ENCODE measurements around the gene SLC27A2.

Gene SLC27A2

GRCh38 chr15:50236433-50236832 is 54.4 kb downstream of the SLC27A2 start:
- no peak for DNase-seq (ENCODE audit: low spot score)
- TF ChIP-seq CTCF (IDR thresholded peaks at IDR 0.05; ENCODE audit: borderline replicate concordance, control extremely low read depth, extremely low read depth, insufficient read depth, missing control alignments), result no peak
- in situ Hi-C loops (cut with MboI; ENCODE audit: low sequenced_read_pairs, unreplicated experiment), result no loop called here

GRCh38 chr15:50238255-50238654 is 56.3 kb downstream of the SLC27A2 start:
- in situ Hi-C loops (cut with MboI; ENCODE audit: low sequenced_read_pairs, unreplicated experiment), result no loop called here
- DNase-seq (ENCODE audit: low spot score), result no peak

GRCh38 chr15:50241684-50242450 is 59.9 kb downstream of the SLC27A2 start:
- in situ Hi-C loops (cut with MboI; ENCODE audit: low sequenced_read_pairs, unreplicated experiment), result no loop called here
- no peak for DNase-seq (ENCODE audit: low spot score)
- TF ChIP-seq CTCF (IDR thresholded peaks at IDR 0.05; ENCODE audit: borderline replicate concordance, control extremely low read depth, extremely low read depth, insufficient read depth, missing control alignments), result no peak

More at GRCh38 chr15:50238255-50238654, 56.3 kb downstream of the SLC27A2 start:
- no peak for TF ChIP-seq CTCF (IDR thresholded peaks at IDR 0.05; ENCODE audit: borderline replicate concordance, control extremely low read depth, extremely low read depth, insufficient read depth, missing control alignments)

GRCh38 chr15:50244153-50244552 is 62.2 kb downstream of the SLC27A2 start:
- no peak for TF ChIP-seq CTCF (IDR thresholded peaks at IDR 0.05; ENCODE audit: borderline replicate concordance, control extremely low read depth, extremely low read depth, insufficient read depth, missing control alignments)
- in situ Hi-C loops (cut with MboI; ENCODE audit: low sequenced_read_pairs, unreplicated experiment), result no loop called here
- DNase-seq (ENCODE audit: low spot score), result no peak

- in situ Hi-C loops (cut with MboI; ENCODE audit: low sequenced_read_pairs, unreplicated experiment), result no loop called here
- no peak for DNase-seq (ENCODE audit: low spot score)
Observed at GRCh38 chr15:50244959-50245624, 63.1 kb downstream of the SLC27A2 start.

GRCh38 chr15:50246631-50247030 is 64.6 kb downstream of the SLC27A2 start:
- no peak for DNase-seq (ENCODE audit: low spot score)
- no peak for TF ChIP-seq CTCF (IDR thresholded peaks at IDR 0.05; ENCODE audit: borderline replicate concordance, control extremely low read depth, extremely low read depth, insufficient read depth, missing control alignments)
- in situ Hi-C loops (cut with MboI; ENCODE audit: low sequenced_read_pairs, unreplicated experiment), result no loop called here

More at GRCh38 chr15:50244959-50245624, 63.1 kb downstream of the SLC27A2 start:
- TF ChIP-seq CTCF (IDR thresholded peaks at IDR 0.05; ENCODE audit: borderline replicate concordance, control extremely low read depth, extremely low read depth, insufficient read depth, missing control alignments), result no peak

Measured in GM13976 (cell line).